Thoracic aorta (tissue), 2 donors: ENCODE measurements around the gene BEGAIN. TPM values are rescaled to one million over a fixed set of nuclear protein-coding genes. Genes with fewer than 3 reads are reported as not detected.

ENCODE experiments used
- ATAC-seq: fragments of 150-250 bp; one replicate; pipeline ENCODE4 v1.8.0; 2017; ENCODE audit warnings: low read depth; ENCODE audit not compliant: insufficient number of reproducible peaks, low FRiP score
- DNase-seq: peaks from one replicate; pipeline ENCODE4 v3.0.0-alpha.2; 2020; ENCODE audit warnings: low spot score
- H3K27ac ChIP-seq, 2 donors: fragments of 200-600 bp; sonication (generic); 1 replicate in 1 of 2; 2 replicates in 1 of 2; pipeline ENCODE4 v1.5.1; 2016; ENCODE audit warnings: mild to moderate bottlenecking in 2 of 2, moderate library complexity in 2 of 2
- H3K27me3 ChIP-seq: fragments of 200-600 bp; sonication (generic); replicated peaks from 2 replicates; pipeline ENCODE4 v1.6.0; 2016; ENCODE audit warnings: mild to moderate bottlenecking; ENCODE audit not compliant: insufficient read depth
- H3K36me3 ChIP-seq: fragments of 200-600 bp; sonication (generic); one replicate; pipeline ENCODE4 v1.5.1; 2016
- H3K4me1 ChIP-seq, 2 donors: fragments of 200-600 bp; sonication (generic); 1 replicate in 1 of 2; 2 replicates in 1 of 2; pipeline versions ENCODE4 v1.5.1 to v1.6.0; 2016; ENCODE audit warnings: low read depth in 2 of 2, mild to moderate bottlenecking in 1 of 2; ENCODE audit not compliant: control insufficient read depth in 1 of 2
- H3K4me3 ChIP-seq: fragments of 200-600 bp; sonication (generic); 2 replicates; pipeline ENCODE4 v1.5.1; 2016; ENCODE audit warnings: mild to moderate bottlenecking
- H3K9me3 ChIP-seq: fragments of 200-600 bp; sonication (generic); 2 replicates; pipeline ENCODE4 v1.5.1; 2016
- total RNA-seq, 2 donors: library from RNA; depleted of rRNA; stranded (reverse); fragments of >200 nt; gene quantifications; one replicate each; pipeline versions ENCODE4 v1.1.0 to v1.2.3, GENCODE V29; 2016
- TF ChIP-seq, protein P1 (sequence below): fragments of 200-600 bp; sonication (generic); IDR thresholded peaks from one replicate; pipeline ENCODE4 v1.5.1; 2019; ENCODE audit warnings: antibody characterized with exemption

Gene BEGAIN
- total RNA-seq, 2 donors from 2014 or later: 0.27 to 0.85 TPM

DNA sequence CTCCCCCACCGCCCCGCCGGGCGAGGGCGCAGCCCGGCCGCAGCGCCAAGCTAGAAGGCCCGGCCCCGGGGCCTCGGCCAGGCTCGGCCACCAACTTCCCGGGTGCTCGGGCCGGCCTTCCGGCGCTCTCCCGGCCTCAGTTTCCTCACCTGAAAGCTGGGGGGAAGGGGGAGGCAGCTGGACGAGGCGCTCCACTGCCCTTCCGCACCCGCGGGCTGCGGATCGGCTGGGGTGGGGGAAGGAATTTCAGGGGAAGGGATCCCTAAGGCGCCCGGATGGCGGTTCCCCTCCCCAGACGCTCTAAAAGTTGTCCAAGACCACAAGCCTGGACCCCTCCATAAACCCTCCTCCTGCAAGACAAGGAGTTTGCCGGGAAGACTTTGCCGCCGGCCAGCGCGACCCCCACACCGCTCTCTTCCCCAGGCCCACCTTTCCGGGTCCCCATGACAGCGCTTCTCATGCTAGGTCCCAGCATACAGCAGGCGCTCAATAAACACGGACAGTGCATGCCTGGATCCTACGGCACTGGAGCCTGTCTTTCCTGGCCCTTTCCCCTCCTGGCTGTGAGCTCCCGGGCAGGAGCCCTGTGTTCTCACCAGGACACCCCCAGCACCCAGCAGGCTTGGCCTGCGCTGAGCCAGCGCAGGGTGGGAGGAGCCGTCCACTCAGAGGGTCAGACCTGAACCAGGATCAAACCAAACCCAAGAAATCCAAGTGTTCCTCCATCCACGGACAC lies 18.1 kb downstream of the BEGAIN start:
- Histone ChIP-seq H3K4me1 (peaks cover 6 to 26% of the 10 kb centered on the region in 2 donors), H3K27me3 (no peaks in the 10 kb centered on the region), H3K4me3 (peak overlapping the region; percentile 29), H3K36me3 (no peaks in the 10 kb centered on the region), H3K27ac (no peak overlapping the region), H3K9me3 (no peaks in the 10 kb centered on the region)
- TF ChIP-seq, protein P1, sequence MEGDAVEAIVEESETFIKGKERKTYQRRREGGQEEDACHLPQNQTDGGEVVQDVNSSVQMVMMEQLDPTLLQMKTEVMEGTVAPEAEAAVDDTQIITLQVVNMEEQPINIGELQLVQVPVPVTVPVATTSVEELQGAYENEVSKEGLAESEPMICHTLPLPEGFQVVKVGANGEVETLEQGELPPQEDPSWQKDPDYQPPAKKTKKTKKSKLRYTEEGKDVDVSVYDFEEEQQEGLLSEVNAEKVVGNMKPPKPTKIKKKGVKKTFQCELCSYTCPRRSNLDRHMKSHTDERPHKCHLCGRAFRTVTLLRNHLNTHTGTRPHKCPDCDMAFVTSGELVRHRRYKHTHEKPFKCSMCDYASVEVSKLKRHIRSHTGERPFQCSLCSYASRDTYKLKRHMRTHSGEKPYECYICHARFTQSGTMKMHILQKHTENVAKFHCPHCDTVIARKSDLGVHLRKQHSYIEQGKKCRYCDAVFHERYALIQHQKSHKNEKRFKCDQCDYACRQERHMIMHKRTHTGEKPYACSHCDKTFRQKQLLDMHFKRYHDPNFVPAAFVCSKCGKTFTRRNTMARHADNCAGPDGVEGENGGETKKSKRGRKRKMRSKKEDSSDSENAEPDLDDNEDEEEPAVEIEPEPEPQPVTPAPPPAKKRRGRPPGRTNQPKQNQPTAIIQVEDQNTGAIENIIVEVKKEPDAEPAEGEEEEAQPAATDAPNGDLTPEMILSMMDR: no peak
- DNase-seq (no peak), ATAC-seq (no peak)

GRCh38 chr14:100568164-100568997 lies 18.8 kb downstream of the BEGAIN start:
- Histone ChIP-seq H3K36me3 (no peaks in the 10 kb centered on the region), H3K27me3 (no peaks in the 10 kb centered on the region), H3K4me3 (peak overlapping the region; percentile 61), H3K9me3 (no peaks in the 10 kb centered on the region), H3K27ac (no peak overlapping the region), H3K4me1 (peaks cover 6 to 22% of the 10 kb centered on the region in 2 donors)
- TF ChIP-seq, protein P1: no peak
- ATAC-seq (no peak), DNase-seq (no peak)

DNA sequence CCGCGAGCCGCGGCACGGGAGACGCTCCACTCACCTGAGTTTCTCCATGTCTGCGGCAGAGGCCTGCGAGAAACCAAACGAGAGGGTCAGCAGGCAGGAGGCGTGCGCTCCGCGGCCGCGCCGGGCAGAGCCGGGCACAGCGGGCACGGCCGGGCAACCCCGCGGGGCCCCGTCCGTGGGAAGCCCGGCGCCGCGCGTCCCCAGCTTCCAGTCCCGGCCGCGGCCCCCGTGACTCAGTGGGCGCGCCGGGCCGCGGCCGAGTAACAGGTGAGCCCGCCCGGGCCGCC lies 19.4 kb downstream of the BEGAIN start:
- Histone ChIP-seq H3K4me1 (peaks cover 6 to 22% of the 10 kb centered on the region in 2 donors), H3K36me3 (no peaks in the 10 kb centered on the region), H3K27me3 (no peaks in the 10 kb centered on the region), H3K4me3 (peak overlapping the region; percentile 61), H3K9me3 (no peaks in the 10 kb centered on the region), H3K27ac (no peak overlapping the region)
- TF ChIP-seq, protein P1: no peak
- ATAC-seq (no peak), DNase-seq (no peak)

DNA sequence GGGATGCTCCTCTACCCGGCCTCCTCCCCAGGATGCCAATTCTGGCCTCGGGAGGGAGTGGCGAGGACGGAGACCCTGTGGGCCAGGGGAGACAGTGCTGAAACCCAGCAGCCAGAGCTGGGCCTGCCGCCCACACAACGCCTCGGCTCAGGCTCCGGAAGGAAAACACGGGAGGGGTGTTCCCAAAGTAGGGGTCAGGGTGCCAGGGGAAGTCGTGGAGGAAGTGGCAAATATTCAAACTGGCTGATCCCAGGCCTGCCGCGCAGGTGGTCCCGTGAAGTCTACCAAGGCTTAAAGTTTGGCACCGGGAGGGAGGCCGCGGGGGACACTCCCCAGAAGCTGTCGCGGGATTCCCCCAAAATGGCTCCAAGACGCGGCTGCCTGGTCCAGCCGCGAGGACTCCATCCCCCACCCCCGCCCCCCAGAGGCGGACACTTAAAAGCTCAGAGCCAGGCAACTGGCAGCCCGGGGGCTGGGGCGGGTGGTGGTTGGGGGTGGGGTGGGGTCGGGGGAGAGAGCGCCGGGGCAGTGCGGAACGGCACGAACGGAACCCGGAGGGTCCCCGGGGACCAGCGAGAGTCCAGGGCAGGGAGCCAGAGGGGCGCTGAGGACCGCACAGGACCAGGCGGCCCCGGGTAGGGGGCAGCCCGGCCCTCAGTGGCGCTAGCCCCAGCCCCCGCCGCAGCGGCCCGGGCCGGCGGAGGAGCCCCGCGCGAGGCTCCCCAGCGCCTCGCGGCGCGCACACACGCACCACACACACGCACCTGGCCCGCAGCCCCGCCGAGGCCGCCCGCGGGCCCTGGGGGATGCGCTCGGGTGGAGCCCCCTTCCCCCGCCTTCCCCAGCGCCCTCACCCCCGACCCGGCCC lies 20.0 kb downstream of the BEGAIN start:
- Histone ChIP-seq H3K27me3 (no peaks in the 10 kb centered on the region), H3K27ac (no peak overlapping the region), H3K4me3 (peak overlapping the region; percentile 61), H3K9me3 (no peaks in the 10 kb centered on the region), H3K4me1 (peaks cover 6 to 22% of the 10 kb centered on the region in 2 donors), H3K36me3 (no peaks in the 10 kb centered on the region)
- ATAC-seq (no peak), DNase-seq (no peak)
- TF ChIP-seq, protein P1: no peak

DNA sequence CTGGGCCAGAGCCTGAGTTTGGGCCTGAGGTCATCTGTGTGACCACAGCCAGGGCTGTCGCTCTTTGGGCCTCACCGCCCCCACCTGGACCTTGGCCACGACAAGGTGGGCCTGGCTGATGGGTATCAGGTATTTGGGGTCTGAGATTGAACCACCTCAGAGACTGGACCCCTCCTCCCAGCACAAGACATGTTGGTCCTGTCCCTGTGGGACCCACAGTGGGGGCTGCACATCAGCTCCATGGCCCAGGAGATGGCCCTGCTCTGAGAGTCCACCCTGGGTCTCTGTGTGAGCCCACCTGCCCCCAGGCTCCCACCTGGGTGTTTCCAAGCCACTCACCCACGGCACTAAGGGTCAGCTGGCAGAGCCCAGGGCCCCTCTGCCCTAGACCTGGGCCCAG lies 20.6 kb downstream of the BEGAIN start:
- Histone ChIP-seq H3K27ac (no peak overlapping the region), H3K27me3 (no peaks in the 10 kb centered on the region), H3K4me3 (no peak overlapping the region), H3K4me1 (peaks cover 6 to 22% of the 10 kb centered on the region in 2 donors), H3K36me3 (no peaks in the 10 kb centered on the region), H3K9me3 (no peaks in the 10 kb centered on the region)
- TF ChIP-seq, protein P1: no peak
- ATAC-seq: no peak
- DNase-seq: no peak
